Neural cell (in vitro differentiated cells): ENCODE results near the gene GDPD5. TPM values are rescaled to one million over a fixed set of nuclear protein-coding genes. Genes with fewer than 3 reads are reported as not detected.

Experiments
- H2AFZ ChIP-seq: fragments of 200-600, 300-800 bp; sonication (generic), shearing (Covaris generic); 2 replicates; pipeline ENCODE4 v1.6.0; 2014; ENCODE audit warnings: low read depth, mild to moderate bottlenecking, antibody characterized with exemption, low read length, moderate library complexity
- H3F3A ChIP-seq: fragments of 200-600 bp; shearing (Covaris generic); 2 replicates; pipeline ENCODE4 v1.6.1; 2016; ENCODE audit warnings: mild to moderate bottlenecking, moderate library complexity, mixed read lengths, antibody characterized with exemption, low read length; ENCODE audit not compliant: insufficient read depth, poor library complexity, severe bottlenecking
- H3K27ac ChIP-seq: fragments of 200-600, 300-800 bp; sonication (generic), shearing (Covaris generic); 2 replicates; pipeline ENCODE4 v1.5.1; 2014; ENCODE audit warnings: mild to moderate bottlenecking, low read length, moderate library complexity
- H3K27me3 ChIP-seq: fragments of 300-800, 200-600 bp; sonication (generic), shearing (Covaris generic); 2 replicates; pipeline ENCODE4 v1.6.0; 2014; ENCODE audit warnings: mild to moderate bottlenecking, low read depth, low read length, moderate library complexity; ENCODE audit not compliant: insufficient read depth
- H3K36me3 ChIP-seq: fragments of 300-800, 200-600 bp; sonication (generic), shearing (Covaris generic); 2 replicates; pipeline ENCODE4 v1.5.1; 2014; ENCODE audit warnings: mild to moderate bottlenecking, antibody characterized with exemption, low read length, moderate library complexity; ENCODE audit not compliant: insufficient read depth
- H3K4me2 ChIP-seq: fragments of 300-800, 200-600 bp; sonication (generic), shearing (Covaris generic); 2 replicates; pipeline ENCODE4 v1.6.0; 2014; ENCODE audit warnings: mild to moderate bottlenecking, low read length
- H3K4me3 ChIP-seq: fragments of 300-800, 200-600 bp; sonication (generic), shearing (Covaris generic); 2 replicates; pipeline ENCODE4 v1.5.1; 2014; ENCODE audit warnings: mild to moderate bottlenecking, low read length, moderate library complexity
- H3K79me2 ChIP-seq: fragments of 200-600 bp; shearing (Covaris generic); replicated peaks from 2 replicates; pipeline ENCODE4 v1.6.0; 2014; ENCODE audit warnings: mild to moderate bottlenecking, low read length, moderate library complexity; ENCODE audit not compliant: insufficient read depth
- H3K9ac ChIP-seq: fragments of 300-800, 200-600 bp; sonication (generic), shearing (Covaris generic); 2 replicates; pipeline ENCODE4 v1.6.1; 2016; ENCODE audit warnings: mild to moderate bottlenecking, low read length, mixed read lengths
- H3K9me2 ChIP-seq: fragments of 200-600 bp; shearing (Covaris generic); 2 replicates; pipeline ENCODE4 v1.6.1; 2016; ENCODE audit warnings: mild to moderate bottlenecking, low read length, mixed read lengths; ENCODE audit not compliant: insufficient read depth
- H3K9me3 ChIP-seq: fragments of 200-600, 300-800 bp; sonication (generic), shearing (Covaris generic); 2 replicates; pipeline ENCODE4 v1.6.1; 2016; ENCODE audit warnings: mild to moderate bottlenecking, mixed run types, low read length, moderate library complexity, mixed read lengths
- H4K20me1 ChIP-seq: fragments of 200-600 bp; shearing (Covaris generic); 2 replicates; pipeline ENCODE4 v1.6.1; 2016; ENCODE audit warnings: mild to moderate bottlenecking, mixed run types; ENCODE audit not compliant: insufficient read depth
- CTCF ChIP-seq: fragments of 450-650 bp; IDR thresholded peaks from 2 replicates; pipeline ENCODE4 v1.5.1; 2014; ENCODE audit warnings: antibody characterized with exemption, mild to moderate bottlenecking, moderate library complexity; ENCODE audit not compliant: poor library complexity, severe bottlenecking
- EP300 ChIP-seq: fragments of 450-650 bp; conservative IDR thresholded peaks from 2 replicates; pipeline ENCODE4 v1.6.1; 2014; ENCODE audit warnings: antibody characterized with exemption, mild to moderate bottlenecking, moderate library complexity; ENCODE audit not compliant: poor library complexity, severe bottlenecking
- EZH2 ChIP-seq: fragments of 200-600, 300-800 bp; shearing (Covaris generic), sonication (generic); IDR thresholded peaks from 2 replicates; pipeline ENCODE4 v1.6.1; 2014; ENCODE audit warnings: antibody characterized with exemption, low read length, borderline replicate concordance, mild to moderate bottlenecking; ENCODE audit not compliant: insufficient read depth, poor library complexity, severe bottlenecking
- MXI1 ChIP-seq: fragments of 450-650 bp; conservative IDR thresholded peaks from 2 replicates; pipeline ENCODE4 v1.6.1; 2014; ENCODE audit warnings: antibody characterized with exemption, mild to moderate bottlenecking; ENCODE audit not compliant: poor library complexity, severe bottlenecking
- POLR2AphosphoS5 ChIP-seq: IDR thresholded peaks from 2 replicates; pipeline ENCODE4 v1.6.1; 2012
- RAD21 ChIP-seq: fragments of 450-650 bp; conservative IDR thresholded peaks from 2 replicates; pipeline ENCODE4 v1.6.1; 2014; ENCODE audit warnings: antibody characterized with exemption, mild to moderate bottlenecking, moderate library complexity
- SMC3 ChIP-seq: fragments of 450-650 bp; conservative IDR thresholded peaks from 2 replicates; pipeline ENCODE4 v1.6.1; 2014; ENCODE audit warnings: antibody characterized with exemption, mild to moderate bottlenecking, moderate library complexity; ENCODE audit not compliant: poor library complexity
- TAF1 ChIP-seq: IDR thresholded peaks from 2 replicates; pipeline ENCODE4 v1.6.1; 2012; ENCODE audit warnings: low read depth
- polyA plus RNA-seq: library from polyadenylated mRNA; depleted of rRNA; stranded (reverse); fragments of >200 nt; gene quantifications from 2 replicates; pipeline ENCODE4 v1.2.3, GENCODE V29; 2014
- TF ChIP-seq, protein P1 (sequence below): IDR thresholded peaks from 2 replicates; pipeline ENCODE4 v1.6.1; 2012; ENCODE audit warnings: borderline replicate concordance

GDPD5 gene
- polyA plus RNA-seq, 1 donor from 2014 or later: 19.2 TPM

DNA sequence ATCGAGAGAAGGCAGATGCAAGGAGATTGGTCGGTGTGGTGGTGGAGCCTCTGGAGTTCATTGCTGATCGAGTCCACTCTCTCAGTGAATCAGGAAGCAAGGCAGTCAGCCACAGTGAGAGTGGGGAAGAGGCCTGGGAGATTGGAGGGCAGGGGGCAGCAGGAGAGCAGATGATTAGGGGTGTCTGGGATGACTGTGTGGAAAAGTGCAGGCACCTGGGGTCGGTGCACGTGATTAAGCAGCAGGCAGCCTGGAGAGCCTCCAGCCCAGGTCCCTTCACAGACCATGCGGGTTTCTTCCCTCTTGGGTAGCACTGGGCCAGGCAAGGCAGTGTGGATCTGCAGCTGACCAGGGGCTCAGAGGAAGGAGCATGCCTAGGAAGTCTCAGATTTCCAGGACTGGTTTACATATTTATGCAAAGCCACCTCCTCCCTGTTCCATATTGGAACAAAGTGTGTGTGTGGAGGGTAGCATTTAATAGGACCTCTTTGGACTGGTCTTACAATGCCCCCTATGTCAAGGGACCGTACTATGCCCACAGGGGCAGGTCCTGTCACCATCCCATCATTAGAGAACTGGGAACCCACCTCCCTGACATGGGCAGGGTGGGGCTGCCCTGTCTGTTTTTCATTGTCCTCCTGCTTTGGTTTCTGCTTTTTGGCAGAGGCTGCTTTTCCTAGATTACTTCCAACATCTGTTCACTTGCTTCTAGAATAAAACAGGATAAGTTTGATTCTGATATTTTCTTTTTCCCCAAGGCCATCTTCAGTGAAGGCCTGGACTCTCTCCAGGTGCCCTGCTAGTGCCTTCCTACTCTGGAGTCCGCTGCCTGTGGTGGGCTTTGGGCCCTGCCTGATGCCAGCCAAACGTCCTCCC is 14.0 kb upstream of the GDPD5 start:
- Histone ChIP-seq H3F3A (peaks cover 6% of the 10 kb centered on the region), H3K9ac (no peak overlapping the region), H3K4me3 (no peak overlapping the region), H2AFZ (no peak overlapping the region), H3K27ac (no peak overlapping the region), H3K9me3 (no peaks in the 10 kb centered on the region), H3K79me2 (no peaks in the 10 kb centered on the region), H4K20me1 (no peaks in the 10 kb centered on the region), H3K4me2 (no peak overlapping the region), H3K27me3 (no peaks in the 10 kb centered on the region), H3K9me2 (no peaks in the 10 kb centered on the region), H3K36me3 (no peaks in the 10 kb centered on the region)
- no peak for TF ChIP-seq TAF1
- TF ChIP-seq, protein P1, sequence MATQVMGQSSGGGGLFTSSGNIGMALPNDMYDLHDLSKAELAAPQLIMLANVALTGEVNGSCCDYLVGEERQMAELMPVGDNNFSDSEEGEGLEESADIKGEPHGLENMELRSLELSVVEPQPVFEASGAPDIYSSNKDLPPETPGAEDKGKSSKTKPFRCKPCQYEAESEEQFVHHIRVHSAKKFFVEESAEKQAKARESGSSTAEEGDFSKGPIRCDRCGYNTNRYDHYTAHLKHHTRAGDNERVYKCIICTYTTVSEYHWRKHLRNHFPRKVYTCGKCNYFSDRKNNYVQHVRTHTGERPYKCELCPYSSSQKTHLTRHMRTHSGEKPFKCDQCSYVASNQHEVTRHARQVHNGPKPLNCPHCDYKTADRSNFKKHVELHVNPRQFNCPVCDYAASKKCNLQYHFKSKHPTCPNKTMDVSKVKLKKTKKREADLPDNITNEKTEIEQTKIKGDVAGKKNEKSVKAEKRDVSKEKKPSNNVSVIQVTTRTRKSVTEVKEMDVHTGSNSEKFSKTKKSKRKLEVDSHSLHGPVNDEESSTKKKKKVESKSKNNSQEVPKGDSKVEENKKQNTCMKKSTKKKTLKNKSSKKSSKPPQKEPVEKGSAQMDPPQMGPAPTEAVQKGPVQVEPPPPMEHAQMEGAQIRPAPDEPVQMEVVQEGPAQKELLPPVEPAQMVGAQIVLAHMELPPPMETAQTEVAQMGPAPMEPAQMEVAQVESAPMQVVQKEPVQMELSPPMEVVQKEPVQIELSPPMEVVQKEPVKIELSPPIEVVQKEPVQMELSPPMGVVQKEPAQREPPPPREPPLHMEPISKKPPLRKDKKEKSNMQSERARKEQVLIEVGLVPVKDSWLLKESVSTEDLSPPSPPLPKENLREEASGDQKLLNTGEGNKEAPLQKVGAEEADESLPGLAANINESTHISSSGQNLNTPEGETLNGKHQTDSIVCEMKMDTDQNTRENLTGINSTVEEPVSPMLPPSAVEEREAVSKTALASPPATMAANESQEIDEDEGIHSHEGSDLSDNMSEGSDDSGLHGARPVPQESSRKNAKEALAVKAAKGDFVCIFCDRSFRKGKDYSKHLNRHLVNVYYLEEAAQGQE: no peak

GRCh38 chr11:75538150-75538942 is 12.6 kb upstream of the GDPD5 start:
- no peak for TF ChIP-seq SMC3
- no peak for TF ChIP-seq EP300
- no peak for TF ChIP-seq EZH2
- TF ChIP-seq, protein P1: no peak
- no peak for TF ChIP-seq RAD21
- no peak for TF ChIP-seq TAF1
- TF ChIP-seq MXI1: no peak
- TF ChIP-seq CTCF: no peak
- TF ChIP-seq POLR2AphosphoS5: no peak
- no peaks in the 10 kb centered on the region for H4K20me1 ChIP-seq
- peaks cover 6% of the 10 kb centered on the region for H3F3A ChIP-seq
- no peak overlapping the region for H3K9ac ChIP-seq
- H3K9me3 ChIP-seq: no peaks in the 10 kb centered on the region
- no peak overlapping the region for H3K4me3 ChIP-seq
- H3K4me2 ChIP-seq: no peak overlapping the region
- H3K36me3 ChIP-seq: no peaks in the 10 kb centered on the region
- H3K27me3 ChIP-seq: no peaks in the 10 kb centered on the region
- no peaks in the 10 kb centered on the region for H3K9me2 ChIP-seq
- H3K27ac ChIP-seq: no peak overlapping the region
- no peaks in the 10 kb centered on the region for H3K79me2 ChIP-seq
- H2AFZ ChIP-seq: no peak overlapping the region
